C4-2B (cell line): ENCODE measurements around the gene SEPTIN10.

Source experiments
- CTCF ChIP-seq: fragments of 450-650 bp; conservative IDR thresholded peaks from 2 replicates; pipeline ENCODE4 v1.5.1; 2017; ENCODE audit warnings: mild to moderate bottlenecking
- ZFX ChIP-seq: fragments of 450-650 bp; IDR thresholded peaks from 2 replicates; pipeline ENCODE4 v1.6.1; 2017

GRCh38 chr2:109530712-109531111 is 83.1 kb downstream of the SEPTIN10 start:
- TF ChIP-seq CTCF (no peak), ZFX (no peak)
